Neural progenitor cell (in vitro differentiated cells): ENCODE measurements around the gene CPS1.

Experiments
- CTCF ChIP-seq: fragments of 200-600 bp; sonication (generic); IDR thresholded peaks from 2 replicates; pipeline ENCODE4 v1.5.1; 2017; ENCODE audit warnings: antibody characterized with exemption, mild to moderate bottlenecking
- EZH2phosphoT487 ChIP-seq: fragments of 200-600 bp; sonication (generic); IDR thresholded peaks from 2 replicates; pipeline ENCODE4 v1.6.1; 2017; ENCODE audit warnings: antibody characterized with exemption

DNA sequence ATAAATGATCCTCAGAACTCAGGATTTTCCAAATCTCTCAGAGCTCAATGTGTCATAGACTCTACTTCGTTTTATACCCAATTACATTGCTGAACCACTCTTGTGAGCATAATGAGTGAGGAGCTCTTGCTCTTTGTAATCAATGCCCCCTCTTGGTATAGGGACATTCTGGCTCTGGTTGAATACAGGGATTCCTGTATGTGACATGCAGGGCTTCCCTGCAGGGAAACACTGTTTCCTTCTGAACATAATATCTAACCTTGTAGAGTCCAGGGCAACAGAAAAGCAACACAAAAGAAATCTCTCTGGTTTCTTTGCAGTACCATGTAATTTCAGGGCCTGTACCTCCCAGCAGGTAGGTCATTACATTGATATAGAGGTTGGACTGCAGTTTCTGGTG lies 101.5 kb downstream of the CPS1 start:
- TF ChIP-seq CTCF: no peak
- no peak for TF ChIP-seq EZH2phosphoT487
